Testis (tissue), 2 donors: ENCODE results near the gene BABAM2.

ENCODE experiments used
- CTCF ChIP-seq, 3 experiments: fragments of 450-650 bp in 2 of 3; fragments of 200-600 bp in 1 of 3; sonication (generic) in 1 of 3; IDR thresholded peaks; one replicate each; pipeline ENCODE4 v1.5.1; 2016 to 2019; ENCODE audit warnings: antibody characterized with exemption in 3 of 3, mild to moderate bottlenecking in 2 of 3, moderate library complexity in 1 of 3
- POLR2A ChIP-seq: fragments of 450-650 bp; IDR thresholded peaks from one replicate; pipeline ENCODE4 v1.6.1; 2017; ENCODE audit warnings: antibody characterized with exemption, mild to moderate bottlenecking, moderate library complexity

GRCh38 chr2:28247290-28247689 lies 356.8 kb downstream of the BABAM2 start:
- TF ChIP-seq CTCF (IDR thresholded peaks at IDR 0.05) (no peak), POLR2A (no peak)
